ENCODE data around the gene GPR18. TPM values are rescaled to one million over a fixed set of nuclear protein-coding genes. Genes with fewer than 3 reads are reported as not detected.
A peak's percentile ranks its signal among the peaks of the same experiment; 100 is the strongest.

The GPR18 gene
- total and polyA plus RNA-seq, 5 experiments from 2014 or later, result 22.2 to 37.0 (median 31.1) TPM

DNA sequence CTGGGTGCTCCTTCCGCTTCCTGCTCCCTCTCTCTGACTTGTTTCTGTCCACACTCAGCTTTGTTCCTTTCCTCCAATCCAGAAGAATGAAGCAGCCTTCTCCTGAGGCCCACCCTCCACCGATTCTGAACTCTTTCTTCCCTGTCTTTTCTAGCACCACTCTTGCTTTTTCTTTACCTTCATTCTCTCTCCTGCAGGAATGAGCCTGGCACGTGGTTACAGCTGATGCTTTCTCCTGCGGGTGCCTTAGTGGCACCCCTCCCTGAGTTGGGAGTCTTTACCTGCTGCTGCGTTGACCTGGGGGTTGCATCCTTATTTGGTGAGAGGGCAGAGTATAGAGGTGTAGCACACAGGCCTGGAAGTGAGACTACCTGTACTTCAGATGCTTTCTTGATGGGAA, 51.3 kb downstream of the GPR18 start:
- Mint-ChIP-seq H3K36me3 (peaks cover 3 to 40% (median 5%) of the 10 kb centered on the region in 3 donors), H3K9me3 (no peaks in the 10 kb centered on the region), H3K4me1 (peaks cover 74 to 99% (median 94%) of the 10 kb centered on the region in 4 donors), H3K4me3 (peak overlapping the region; percentile 23 to 93 (median 84)), H3K27ac (peak overlapping the region; percentile 83 to 98 (median 88)), H3K27me3 (peaks cover 0 to 1% (median 0%) of the 10 kb centered on the region in 5 donors)
- peak in 1 of 10 donors; percentile 3 for DNase-seq
- POLR2A ChIA-PET, result interaction anchor here (1.0 to 13.7 kb wide), 5 partner anchors 10 to 60 kb away, joined by 3 to 319 read pairs (median 131); partner anchors contain the start of gene GPR18
- no peak for ATAC-seq

DNA sequence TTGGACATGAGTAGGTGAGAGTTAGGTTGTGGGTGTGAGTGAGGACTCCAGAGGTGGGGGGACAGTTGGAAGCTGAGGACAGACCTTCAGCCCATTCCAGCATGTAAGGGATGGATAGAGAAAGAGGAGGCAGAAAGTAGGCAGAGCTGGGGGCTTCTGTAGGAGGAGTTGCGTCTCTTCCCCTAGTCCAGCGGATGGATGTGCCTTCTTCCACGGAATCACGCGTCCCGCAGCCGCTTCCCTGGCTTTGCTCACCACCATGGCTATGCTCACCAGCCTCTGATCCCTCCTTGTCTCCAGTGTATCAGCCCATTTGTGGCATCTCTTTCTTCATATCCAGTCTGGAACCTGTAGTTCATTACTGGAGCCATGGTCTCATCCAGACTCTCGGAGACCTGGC, 52.0 kb downstream of the GPR18 start:
- ATAC-seq (no peak), DNase-seq (peak in 1 of 10 donors; percentile 10)
- peaks cover 7 to 37% (median 8%) of the 10 kb centered on the region in 3 donors for H3K36me3 Mint-ChIP-seq
- peaks cover 0 to 1% (median 0%) of the 10 kb centered on the region in 5 donors for H3K27me3 Mint-ChIP-seq
- POLR2A ChIA-PET, result interaction anchor here (1.0 to 13.7 kb wide), 7 partner anchors 11 to 119 kb away, joined by 3 to 319 read pairs (median 20); partner anchors contain the start of gene GPR18
- H3K9me3 Mint-ChIP-seq, result no peaks in the 10 kb centered on the region
- peak overlapping the region; percentile 71 to 93 (median 86) for H3K4me3 Mint-ChIP-seq
- H3K27ac Mint-ChIP-seq, result peak overlapping the region; percentile 89 to 98 (median 92)
- H3K4me1 Mint-ChIP-seq, result peaks cover 68 to 99% (median 90%) of the 10 kb centered on the region in 4 donors

- ATAC-seq (no peak), DNase-seq (peak in 1 of 10 donors; percentile 8)
- POLR2A ChIA-PET, result interaction anchor here (1.0 to 13.7 kb wide), 8 partner anchors 11 to 118 kb away, joined by 3 to 319 read pairs (median 13); partner anchors contain the start of gene GPR18
- Mint-ChIP-seq H3K27me3 (peaks cover 0 to 1% (median 0%) of the 10 kb centered on the region in 5 donors), H3K27ac (peak overlapping the region; percentile 89 to 98 (median 94)), H3K4me3 (peak overlapping the region; percentile 82 to 100 (median 90)), H3K9me3 (no peaks in the 10 kb centered on the region), H3K4me1 (peaks cover 63 to 95% (median 86%) of the 10 kb centered on the region in 4 donors), H3K36me3 (peaks cover 7 to 33% (median 9%) of the 10 kb centered on the region in 3 donors)
These were observed 52.5 kb downstream of the GPR18 start for GRCh38 chr13:99205621-99206220.

Other genes starting within 250 kb of the GPR18 start
- gene UBAC2, start 57.5 kb downstream of the GPR18 start, total RNA-seq, result 100 to 1,000 TPM; 105 to 108 TPM
- 100 to 1,000 TPM; 160 to 178 (median 173) TPM for gene UBAC2, start 57.5 kb downstream of the GPR18 start, polyA plus RNA-seq
- gene GPR183, start 49.0 kb upstream of the GPR18 start, total RNA-seq, result 10 to 100 TPM in 1 of 2 experiments, 1 to 10 TPM in 1; 8.4 to 10.4 TPM
- gene GPR183, start 49.0 kb upstream of the GPR18 start, polyA plus RNA-seq, result 10 to 100 TPM in 2 of 3 donors, 1 to 10 TPM in 1; 9.2 to 35.5 (median 13.1) TPM
- gene TM9SF2, start 243.1 kb upstream of the GPR18 start, total RNA-seq, result 10 to 100 TPM; 45.5 to 50.5 TPM
- 10 to 100 TPM; 41.5 to 57.4 (median 50.2) TPM for gene TM9SF2, start 243.1 kb upstream of the GPR18 start, polyA plus RNA-seq

All from naive thymus-derived CD8-positive, alpha-beta T cell (primary cell).